Measurements from ENCODE around the gene ERP44.
"Not testable (repeated sequence)": the region's sequence is repeated elsewhere in the genome, so short reads cannot be mapped to it uniquely, and the experiment has no call there.

- TF ChIP-seq POLR2A (IDR thresholded peaks at IDR 0.05): not testable (repeated sequence)
- peak in 1 of 6 experiments; percentile 12 for TF ChIP-seq CTCF (IDR thresholded peaks at IDR 0.05)
Measured at GRCh38 chr9:100136799-100137198, 38.0 kb upstream of the ERP44 start.
